IMR-90 (cell line): ENCODE measurements around the gene GPR139. TPM values are rescaled to one million over a fixed set of nuclear protein-coding genes. Genes with fewer than 3 reads are reported as not detected.

Source experiments
- ATAC-seq: fragments of 200-7000 bp; cut with Tn5 transposase; 2 replicates; pipeline ENCODE4 v1.9.1; 2020; ENCODE audit warnings: low read depth, mild to moderate bottlenecking, moderate library complexity
- BruUV-seq: library from RNA; stranded (reverse); fragments of 400-500 nt; replicated peaks from 2 replicates; lab custom pipeline; 2021; lab: Mats Ljungman, UMichigan
- CTCF ChIA-PET: fragments of 300-600 bp; formaldehyde crosslinking; extraction: SDS; loops from one replicate; lab custom pipeline; 2021; ENCODE audit warnings: antibody characterized with exemption; lab: Yijun Ruan, JAX
- POLR2A ChIA-PET: fragments of 300-600 bp; sonication (Branson Sonifier 250); formaldehyde crosslinking; loops from one replicate; lab custom pipeline; 2022; ENCODE audit warnings: antibody characterized with exemption; ENCODE audit not compliant: unreplicated experiment; lab: Charles Lee
- DNase-seq: peaks from one replicate; pipeline ENCODE4 v3.0.0; 2013
- H2AFZ ChIP-seq: replicated peaks from 2 replicates; pipeline ENCODE3; 2013; ENCODE audit warnings: low read length, mild to moderate bottlenecking; ENCODE audit not compliant: poor library complexity
- H2AK5ac ChIP-seq: 2 replicates; pipeline ENCODE4 v1.6.1; 2013; ENCODE audit warnings: low read depth, low read length, inconsistent platforms
- H2AK9ac ChIP-seq: replicated peaks from 2 replicates; pipeline ENCODE3; 2013; ENCODE audit warnings: mild to moderate bottlenecking, low read depth, low read length, moderate library complexity; ENCODE audit not compliant: poor library complexity
- H2BK120ac ChIP-seq: 2 replicates; pipeline ENCODE4 v1.6.1; 2013; ENCODE audit warnings: low read depth, low read length, inconsistent platforms
- H2BK15ac ChIP-seq: 3 replicates; pipeline ENCODE4 v1.6.1; 2013; ENCODE audit warnings: low read depth, low read length, inconsistent platforms
- H2BK20ac ChIP-seq: 2 replicates; pipeline ENCODE4 v1.6.1; 2013; ENCODE audit warnings: low read depth, mild to moderate bottlenecking, inconsistent platforms, low read length, moderate library complexity
- H2BK5ac ChIP-seq: 2 replicates; pipeline ENCODE4 v1.6.1; 2013; ENCODE audit warnings: mild to moderate bottlenecking, low read depth, low read length, inconsistent platforms; ENCODE audit not compliant: poor library complexity, severe bottlenecking
- H3K14ac ChIP-seq: replicated peaks from 2 replicates; pipeline ENCODE4 v1.6.1; 2013; ENCODE audit warnings: low read depth, low read length, inconsistent platforms
- H3K18ac ChIP-seq: 2 replicates; pipeline ENCODE4 v1.6.1; 2013; ENCODE audit warnings: low read depth, low read length, control low read depth
- H3K23ac ChIP-seq: 2 replicates; pipeline ENCODE4 v1.6.1; 2013; ENCODE audit warnings: low read depth, low read length, inconsistent platforms
- H3K27ac ChIP-seq: 2 replicates; pipeline ENCODE4 v1.5.1; 2013; ENCODE audit warnings: mild to moderate bottlenecking, control low read depth, low read length; ENCODE audit not compliant: insufficient read depth
- H3K27me3 ChIP-seq: 2 replicates; pipeline ENCODE4 v1.6.1; 2013; ENCODE audit warnings: low read length; ENCODE audit not compliant: control insufficient read depth, insufficient read depth
- H3K36me3 ChIP-seq: 2 replicates; pipeline ENCODE4 v1.6.1; 2013; ENCODE audit warnings: low read length, mixed read lengths; ENCODE audit not compliant: control insufficient read depth, insufficient read depth
- H3K4ac ChIP-seq: 2 replicates; pipeline ENCODE4 v1.6.1; 2013; ENCODE audit warnings: low read depth, low read length, inconsistent platforms
- H3K4me1 ChIP-seq: 2 replicates; pipeline ENCODE4 v1.6.1; 2013; ENCODE audit warnings: low read length, mixed read lengths; ENCODE audit not compliant: control insufficient read depth, insufficient read depth
- H3K4me2 ChIP-seq: 2 replicates; pipeline ENCODE4 v1.6.1; 2013; ENCODE audit warnings: low read depth, mild to moderate bottlenecking, control low read depth, low read length, moderate library complexity
- H3K4me3 ChIP-seq: 2 replicates; pipeline ENCODE4 v1.5.1; 2013; ENCODE audit warnings: low read depth, mild to moderate bottlenecking, control low read depth, low read length, moderate library complexity; ENCODE audit not compliant: insufficient read depth
- H3K56ac ChIP-seq: 2 replicates; pipeline ENCODE4 v1.6.1; 2013; ENCODE audit warnings: low read length, inconsistent platforms; ENCODE audit not compliant: insufficient read depth; ENCODE audit errors: extremely low read depth
- H3K79me1 ChIP-seq, 2 experiments: 2 replicates each; pipeline ENCODE4 v1.6.1; 2013; ENCODE audit warnings: low read length in 2 of 2, inconsistent platforms in 1 of 2, low read depth in 1 of 2
- H3K9ac ChIP-seq: 2 replicates; pipeline ENCODE4 v1.6.1; 2013; ENCODE audit warnings: low read depth, low read length, control low read depth
- H3K9me1 ChIP-seq: 2 replicates; pipeline ENCODE4 v1.6.1; 2013; ENCODE audit warnings: low read length, inconsistent platforms; ENCODE audit not compliant: insufficient read depth
- H3K9me3 ChIP-seq: 2 replicates; pipeline ENCODE4 v1.6.1; 2013; ENCODE audit warnings: low read length; ENCODE audit not compliant: control insufficient read depth, insufficient read depth
- H4K20me1 ChIP-seq: 2 replicates; pipeline ENCODE4 v1.6.1; 2013; ENCODE audit warnings: low read length, inconsistent platforms; ENCODE audit not compliant: insufficient read depth
- H4K5ac ChIP-seq: 2 replicates; pipeline ENCODE4 v1.6.1; 2013; ENCODE audit warnings: mild to moderate bottlenecking, low read depth, low read length, control low read depth
- H4K8ac ChIP-seq, 2 experiments: 2 replicates each; pipeline ENCODE4 v1.6.1; 2013; ENCODE audit warnings: low read depth in 2 of 2, low read length in 2 of 2, control low read depth in 1 of 2, inconsistent platforms in 1 of 2
- H4K91ac ChIP-seq: 2 replicates; pipeline ENCODE4 v1.6.1; 2013; ENCODE audit warnings: low read depth, low read length, inconsistent platforms; ENCODE audit not compliant: insufficient read depth
- NFE2L2 ChIP-seq: fragments of 150-350 bp; IDR thresholded peaks from 2 replicates; pipeline ENCODE4 v1.6.1; 2016; ENCODE audit warnings: low read depth, mild to moderate bottlenecking, low read length
- WGBS, 2 experiments: methylation state at CpG; one replicate each; pipeline versions ENCODE4 v1.1.5 to v1.1.7; 2013; ENCODE audit warnings: missing lambda C conversion rate in 2 of 2; ENCODE audit not compliant: insufficient read length in 1 of 2; ENCODE audit errors: extremely low coverage in 2 of 2; 5-methylcytosine and 5-hydroxymethylcytosine counted together
- dilution Hi-C: fragments of 300-500 bp; cut with HindIII; formaldehyde crosslinking; loops from one replicate; pipeline ENCODE4 v1.14.3; 2018; ENCODE audit warnings: low sequenced_read_pairs; ENCODE audit not compliant: unreplicated experiment
- in situ Hi-C: fragments of 300-500 bp; cut with MboI; formaldehyde crosslinking; loops from 3 replicates; pipeline ENCODE4 v1.14.3; 2019; ENCODE audit warnings: low sequenced_read_pairs, inconsistent platforms, mixed read lengths
- intact Hi-C: fragments of 100-400 bp; cut with micrococcal nuclease; formaldehyde crosslinking; loops from 2 replicates; pipeline ENCODE4 v1.10.0; 2022
- polyA plus RNA-seq, 3 experiments: library from polyadenylated mRNA; depleted of rRNA; stranded (reverse); fragments of >200 nt; gene quantifications; 2 replicates each; pipeline ENCODE4 v1.2.3, GENCODE V29; 2012; ENCODE audit warnings: low replicate concordance in 1 of 3
- total RNA-seq: library from RNA; depleted of rRNA; stranded (reverse); fragments of >200 nt; gene quantifications from 2 replicates; pipeline ENCODE4 v1.2.3, GENCODE V29; 2012

GPR139 gene
- total and polyA plus RNA-seq, 2 of the 4 experiments (the other 2 are of a cell fraction): not detected

GRCh38 chr16:20111143-20111542 is 37.5 kb upstream of the GPR139 start:
- Histone ChIP-seq H3K36me3 (no peaks in the 10 kb centered on the region), H2BK20ac (no peak overlapping the region), H3K9me1 (no peaks in the 10 kb centered on the region), H4K91ac (no peak overlapping the region), H3K23ac (no peak overlapping the region), H2AFZ (no peak overlapping the region), H2AK9ac (no peak overlapping the region), H4K20me1 (no peaks in the 10 kb centered on the region), H3K9me3 (peaks cover 3% of the 10 kb centered on the region; the same call in 1 of the 2 replicates), H3K18ac (no peak overlapping the region), H3K4me1 (no peaks in the 10 kb centered on the region), H3K14ac (no peak overlapping the region), H3K9ac (no peak overlapping the region), H3K4ac (no peak overlapping the region), H2BK120ac (no peak overlapping the region), H3K79me1 (no peaks in the 10 kb centered on the region), H4K5ac (no peak overlapping the region), H2BK5ac (no peak overlapping the region), H2BK15ac (no peak overlapping the region), H3K27me3 (no peaks in the 10 kb centered on the region), H4K8ac (no peak overlapping the region), H3K27ac (no peak overlapping the region), H3K56ac (no peak overlapping the region), H2AK5ac (no peak overlapping the region), H3K4me2 (no peak overlapping the region), H3K4me3 (no peak overlapping the region)
- WGBS, 2 experiments: no CpG with 5 or more reads among the region's 3 CpGs
- ATAC-seq: no peak
- intact Hi-C loops: no loop called here
- BruUV-seq: no TSS peak
- TF ChIP-seq NFE2L2: no peak
- DNase-seq: no peak
- ChIA-PET CTCF (no interaction called here), POLR2A (no interaction called here)
- in situ Hi-C loops: no loop called here
- dilution Hi-C loops: no loop called here
